ENCODE results near the gene DPYD.

DPYD gene

GRCh38 chr1:97837161-97837560 is 83.7 kb downstream of the DPYD start:
- DNase-seq: no peak

DNA sequence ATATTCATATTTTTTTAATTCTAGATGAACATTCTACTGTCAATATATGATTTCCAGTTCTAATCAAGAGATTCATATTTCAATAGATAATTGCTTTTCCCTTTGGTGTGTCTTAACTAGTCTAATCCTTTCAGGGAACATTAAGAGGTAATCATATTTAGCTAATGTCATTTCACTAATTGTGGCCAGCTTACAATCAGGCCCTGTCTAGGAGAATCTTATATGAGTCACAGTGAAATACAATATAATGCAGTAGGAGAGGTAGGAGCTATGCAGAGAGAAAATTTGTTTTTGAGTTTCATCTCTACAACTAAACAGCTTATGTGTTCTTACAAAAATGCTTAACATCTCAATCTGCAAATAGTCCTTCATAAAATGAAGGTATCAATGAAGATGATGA is 85.9 kb downstream of the DPYD start:
- DNase-seq: no peak

- DNase-seq: no peak
Measured at GRCh38 chr1:97833881-97834280, 87.0 kb downstream of the DPYD start.

- no peak for DNase-seq
Measured at GRCh38 chr1:97832481-97832880, 88.4 kb downstream of the DPYD start.

DNA sequence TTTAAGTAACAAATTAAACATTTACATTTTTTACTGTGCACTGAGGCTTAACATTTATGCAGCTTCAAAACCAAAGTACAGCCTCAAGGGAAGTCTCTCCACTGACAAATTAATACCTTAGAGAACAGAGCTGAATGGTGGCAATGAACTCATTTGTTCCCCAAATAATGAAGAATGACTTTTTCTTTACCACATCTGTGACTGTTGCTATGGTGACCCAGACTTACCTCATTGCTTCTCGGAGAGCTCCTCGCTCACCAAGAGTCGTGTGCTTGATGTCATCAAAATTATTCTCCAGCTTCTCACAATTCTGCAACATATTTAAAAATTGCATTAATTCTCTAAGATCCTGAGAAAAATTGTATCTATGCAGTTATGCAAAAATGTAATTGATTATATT is 92.9 kb downstream of the DPYD start:
- DNase-seq: no peak

- DNase-seq: no peak
Measured at GRCh38 chr1:97826820-97827219, 94.0 kb downstream of the DPYD start.

DNA sequence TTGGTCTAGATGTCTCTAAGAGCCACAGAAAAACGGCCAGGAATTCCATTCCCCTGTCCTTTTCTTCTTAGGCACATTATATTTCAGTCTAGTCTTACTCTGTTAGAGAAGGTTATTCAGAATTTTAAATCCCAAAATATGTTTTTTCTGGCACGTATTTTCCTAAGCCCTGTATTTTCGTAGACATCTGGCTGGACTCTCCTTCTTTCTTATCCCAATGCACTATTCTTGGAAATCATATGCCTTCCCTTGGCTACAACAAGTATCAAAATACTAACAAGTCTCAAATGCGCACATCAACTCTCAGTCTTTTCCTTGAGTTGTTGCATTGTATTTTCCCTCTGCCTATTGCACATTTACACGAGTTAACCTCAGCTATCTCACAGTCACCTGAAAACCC is 96.2 kb downstream of the DPYD start:
- no peak for DNase-seq

DNA sequence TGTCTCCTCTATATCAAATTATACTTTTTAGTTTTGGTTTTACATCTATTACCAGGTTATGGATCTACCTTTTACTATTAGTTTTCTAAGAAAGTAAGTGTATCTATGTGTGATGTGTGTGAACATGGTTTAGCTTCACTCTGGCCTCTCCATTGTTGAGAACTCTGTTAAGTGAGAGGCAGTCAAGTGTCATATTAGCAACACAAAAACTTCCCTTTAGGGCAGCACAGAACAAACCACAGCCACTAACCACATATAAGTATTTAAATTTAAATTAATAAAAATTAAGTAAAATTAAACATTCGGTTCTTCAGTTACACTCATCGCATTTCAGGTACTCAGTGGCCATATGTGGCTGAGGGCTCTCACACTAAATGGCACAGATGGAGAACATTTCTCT is 96.6 kb downstream of the DPYD start:
- DNase-seq: no peak

DNA sequence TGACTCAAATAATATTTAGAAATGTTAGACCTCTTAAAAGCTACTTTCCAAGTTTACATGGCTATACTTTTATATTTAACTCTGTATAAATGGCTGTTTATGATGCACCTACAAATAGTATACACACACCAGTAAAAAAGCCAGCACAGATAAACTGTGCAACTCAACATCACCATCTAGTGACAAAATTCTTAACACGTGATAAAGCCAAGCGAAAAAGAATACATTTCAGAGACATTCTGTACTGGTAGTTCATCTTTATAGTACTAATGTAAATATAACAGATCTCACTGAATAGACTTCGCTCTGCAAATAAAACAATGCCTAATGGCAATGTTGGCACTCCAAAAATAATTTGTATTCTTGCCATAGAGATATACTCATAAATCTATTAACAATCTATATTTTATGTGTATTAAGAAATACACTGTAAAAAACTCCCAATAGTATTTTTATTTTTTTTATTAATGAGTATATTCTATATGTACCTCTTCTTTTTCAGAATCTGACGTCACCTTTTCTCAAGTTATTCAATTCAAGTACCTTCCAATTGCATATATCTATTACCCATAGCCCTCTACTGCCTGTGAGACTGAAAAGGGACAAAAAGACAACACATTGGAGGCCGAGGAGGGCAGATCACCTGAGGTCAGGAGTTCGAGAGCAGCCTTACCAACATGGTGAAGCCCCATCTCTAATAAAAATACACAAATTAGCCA is 100.2 kb downstream of the DPYD start:
- no peak for DNase-seq

GRCh38 chr1:97816927-97817326 is 103.9 kb downstream of the DPYD start:
- no peak for DNase-seq

DNA sequence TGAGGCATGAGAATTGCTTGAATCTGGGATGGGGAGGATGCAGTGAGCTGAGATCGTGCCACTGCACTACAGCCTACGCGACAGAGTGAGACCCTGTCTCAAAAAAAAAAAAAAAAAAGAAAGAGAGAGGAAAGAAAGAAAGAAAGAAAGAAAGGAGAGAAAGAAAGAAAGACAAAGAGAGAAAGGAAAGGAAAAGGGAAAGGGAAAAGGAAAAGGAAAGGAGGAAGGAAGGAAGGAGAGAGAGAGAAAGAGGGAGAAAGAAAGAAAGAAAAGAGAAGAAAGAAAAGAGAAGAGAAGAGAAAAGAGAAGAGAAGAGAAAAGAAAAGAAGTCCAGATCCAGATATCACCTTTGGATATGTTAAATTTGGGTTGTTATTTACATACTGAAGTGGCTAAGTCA is 106.0 kb downstream of the DPYD start:
- DNase-seq: no peak

- DNase-seq: no peak
Measured at GRCh38 chr1:97814121-97814520, 106.7 kb downstream of the DPYD start.

- no peak for DNase-seq
Measured at GRCh38 chr1:97812076-97812475, 108.8 kb downstream of the DPYD start.

DNA sequence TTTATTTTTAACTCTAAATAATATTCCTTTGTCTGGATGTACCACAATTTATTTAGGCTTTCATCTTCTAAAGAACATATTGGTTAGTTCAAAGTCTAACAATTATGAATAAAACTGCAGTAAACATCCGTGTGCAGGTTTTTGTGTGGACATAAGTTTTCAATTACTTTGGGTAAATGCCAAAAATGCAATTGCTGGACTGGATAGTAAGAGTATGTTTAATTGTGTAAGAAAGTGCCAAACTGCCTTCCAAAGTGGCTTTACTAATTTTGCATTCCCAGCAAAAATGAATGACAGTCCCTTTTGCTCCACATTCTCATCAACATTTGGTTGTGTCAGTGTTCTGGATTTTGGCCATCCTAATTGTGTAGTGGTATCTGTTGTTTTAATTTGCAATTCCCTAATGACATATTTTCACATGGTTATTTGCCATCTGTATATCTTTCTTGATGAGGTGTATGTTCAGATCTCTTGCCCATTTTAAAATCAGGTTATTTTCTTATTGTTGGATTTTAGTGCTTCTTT is 113.8 kb downstream of the DPYD start:
- DNase-seq: no peak

DNA sequence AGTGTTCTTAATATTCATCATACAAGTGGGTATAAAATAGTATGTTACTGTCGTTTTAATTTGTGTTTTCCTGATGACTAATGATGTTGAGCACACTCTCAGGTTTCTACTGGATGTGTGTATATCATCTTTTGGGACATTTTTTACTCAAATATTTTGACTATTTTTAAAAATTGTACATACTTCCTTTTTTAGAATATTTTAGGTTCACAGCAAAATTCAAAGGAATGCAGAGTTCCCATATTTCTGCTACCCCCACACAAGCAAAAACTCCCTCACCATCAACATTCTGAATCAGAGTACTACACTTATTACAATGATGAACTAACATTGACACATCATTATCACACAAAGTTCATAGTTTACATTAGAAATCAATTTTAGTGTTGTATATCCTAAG is 114.5 kb downstream of the DPYD start:
- no peak for DNase-seq

DNA sequence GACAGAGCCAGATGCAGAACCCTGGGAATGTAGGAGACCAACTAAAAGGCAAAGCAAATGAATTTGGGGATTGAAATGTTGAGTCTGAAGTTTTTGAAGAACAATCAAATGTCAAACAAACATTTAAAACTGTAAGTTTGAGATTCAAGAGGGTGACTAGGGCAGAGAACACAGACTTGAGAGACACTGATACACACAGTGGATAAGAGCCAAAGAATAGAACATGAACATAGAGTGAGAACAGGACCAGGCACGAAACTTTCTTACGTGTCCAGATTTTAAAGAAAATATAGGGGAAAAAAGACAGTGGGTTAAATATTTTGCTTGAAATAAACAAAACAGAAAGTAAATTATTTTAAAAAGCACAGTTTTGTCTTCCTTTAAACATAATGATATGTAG is 115.7 kb downstream of the DPYD start:
- no peak for DNase-seq

- DNase-seq: no peak
Measured at GRCh38 chr1:97803026-97803425, 117.8 kb downstream of the DPYD start.

DNA sequence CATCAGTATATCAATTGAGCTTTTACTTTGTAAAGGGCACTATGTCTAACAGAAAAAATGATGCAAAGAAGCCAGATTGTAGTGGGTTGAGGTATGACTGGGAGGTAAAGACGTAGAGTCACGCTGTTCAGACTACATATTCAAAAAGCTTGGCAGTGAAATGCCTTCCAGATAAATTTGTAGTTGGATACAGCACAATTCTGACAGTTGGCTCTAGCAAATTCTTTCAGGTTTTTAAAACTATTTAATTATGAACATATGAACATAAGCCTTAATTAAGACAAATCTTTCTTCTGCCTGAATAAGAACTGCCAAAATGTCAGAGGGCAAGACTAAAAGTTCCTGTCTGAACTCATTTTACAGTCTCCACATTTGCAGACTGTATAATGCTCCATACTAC is 118.8 kb downstream of the DPYD start:
- no peak for DNase-seq

DNA sequence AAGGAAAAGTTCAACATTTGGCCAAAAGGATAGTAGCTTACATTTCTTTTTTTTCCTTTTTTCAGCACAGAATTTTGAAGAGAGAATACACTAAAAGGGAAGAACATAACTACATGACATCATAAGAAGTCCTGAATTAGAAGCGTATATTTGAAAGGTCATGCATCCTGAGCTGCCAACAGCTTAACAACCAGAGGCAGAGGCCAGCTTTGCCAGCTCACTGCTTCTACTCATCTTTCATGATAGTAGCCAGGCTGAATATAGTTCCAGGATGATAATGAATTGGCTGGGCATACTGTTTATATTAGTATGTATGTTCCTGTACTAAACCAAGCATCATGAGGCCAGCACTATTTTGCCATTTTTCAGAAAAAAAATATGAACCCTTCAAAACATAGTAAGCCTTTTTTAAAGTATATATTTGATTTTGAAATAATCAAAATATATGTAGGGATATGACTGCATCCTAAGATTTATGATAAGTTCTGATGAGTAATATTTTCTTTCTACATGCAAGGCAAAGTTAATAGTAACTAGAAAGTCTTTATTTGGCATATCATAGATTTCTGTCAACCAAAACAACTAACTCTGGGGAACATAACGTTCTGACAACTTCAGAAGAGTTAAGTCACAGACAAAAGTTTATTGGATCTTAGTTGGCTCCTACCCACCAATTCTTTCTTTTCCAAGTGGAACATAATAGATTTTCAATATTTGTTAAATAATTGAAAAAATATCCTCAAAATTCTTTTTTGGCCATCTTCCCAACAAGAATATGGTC is 123.2 kb downstream of the DPYD start:
- no peak for DNase-seq

DNA sequence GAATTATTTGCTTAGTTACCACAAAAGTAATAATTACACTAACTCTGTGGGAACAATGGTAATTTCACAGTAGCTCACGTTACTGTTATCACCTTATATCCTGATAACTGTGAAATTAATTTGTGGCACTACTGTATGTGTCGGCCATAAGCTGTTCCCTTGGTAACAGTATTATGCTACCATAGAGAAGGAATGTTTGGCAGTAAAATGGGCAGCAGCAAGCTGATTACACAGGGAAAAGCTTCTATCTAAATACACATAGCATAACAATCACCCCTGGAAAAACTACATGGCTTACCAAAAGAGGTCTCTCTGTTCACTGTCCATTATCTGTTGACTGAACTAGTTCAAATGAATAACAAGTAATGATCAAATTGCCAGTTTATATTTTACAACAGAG is 124.1 kb downstream of the DPYD start:
- DNase-seq: no peak

GRCh38 chr1:97792655-97793054 is 128.2 kb downstream of the DPYD start:
- DNase-seq: no peak

GRCh38 chr1:97791251-97791650 is 129.6 kb downstream of the DPYD start:
- no peak for DNase-seq

- DNase-seq: no peak
Measured at GRCh38 chr1:97787231-97787630, 133.6 kb downstream of the DPYD start.

DNA sequence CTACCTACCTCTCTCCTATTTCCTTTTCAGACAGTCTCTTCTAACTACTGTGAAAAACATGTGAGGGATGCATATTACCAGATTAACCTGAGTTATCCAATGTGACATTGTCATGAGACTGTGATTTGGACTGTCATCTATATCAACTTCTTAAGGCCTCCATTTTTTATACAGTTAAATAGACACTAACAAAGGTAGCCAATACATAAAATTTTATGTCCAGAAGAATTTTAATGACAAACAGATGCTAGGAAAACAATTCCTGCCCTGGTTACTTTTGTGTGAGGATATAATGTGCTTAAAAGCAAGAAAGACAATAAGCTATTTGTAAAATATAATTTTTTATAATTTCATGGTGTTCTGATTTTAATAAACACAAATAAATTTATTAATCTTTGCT is 136.2 kb downstream of the DPYD start:
- DNase-seq: no peak

DNA sequence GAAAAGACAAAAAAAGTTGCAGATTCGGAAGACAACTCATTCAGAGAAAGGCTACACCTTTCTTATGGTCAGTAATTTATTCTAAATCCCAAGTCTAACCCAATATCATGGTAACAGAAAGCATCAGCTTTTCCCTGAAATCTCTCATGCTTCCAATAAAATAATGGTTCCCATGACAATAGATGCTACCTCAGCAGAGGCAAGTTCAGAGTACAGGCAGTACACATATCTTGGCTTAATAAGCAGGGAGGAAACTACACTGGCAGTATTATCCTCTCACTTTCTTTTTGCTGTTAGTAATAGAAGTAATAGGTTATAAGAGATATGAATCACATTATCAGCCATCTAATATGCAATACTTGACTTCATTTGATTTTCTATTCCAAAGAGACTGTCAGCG is 137.1 kb downstream of the DPYD start:
- DNase-seq: no peak
